HG03442 (cell line): ENCODE measurements around the gene GTF3C5.
"Not testable (repeated sequence)": the region's sequence is repeated elsewhere in the genome, so short reads cannot be mapped to it uniquely, and the experiment has no call there.

Experiments used
- ATAC-seq: cut with Tn5 transposase; IDR thresholded peaks from one replicate; pipeline ENCODE4 v1.9.1; 2021; ENCODE audit warnings: mild to moderate bottlenecking, moderate library complexity; ENCODE audit not compliant: unreplicated experiment

The GTF3C5 gene

GRCh38 chr9:132995121-132995420 lies 35.7 kb upstream of the GTF3C5 start:
- no peak for ATAC-seq

DNA sequence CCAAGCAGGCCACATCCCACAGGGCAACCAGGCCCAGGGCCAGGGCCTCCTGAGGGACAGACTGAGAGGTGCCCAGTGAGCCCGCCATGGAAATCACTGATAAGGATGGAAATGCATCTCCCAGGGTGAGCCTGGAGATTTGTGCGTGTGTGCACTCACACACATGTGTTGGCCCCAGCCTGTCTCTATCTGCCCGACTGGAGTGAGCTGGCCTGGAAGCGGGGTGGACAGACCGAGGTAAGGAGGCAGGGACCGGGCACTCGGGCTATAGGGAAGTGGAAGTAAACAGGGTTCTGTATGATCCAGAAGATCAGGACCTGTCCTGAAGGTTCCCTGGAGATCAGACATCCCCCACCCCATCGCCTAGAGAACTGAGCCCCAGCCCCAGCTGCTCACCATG lies 34.9 kb upstream of the GTF3C5 start:
- ATAC-seq: no peak

DNA sequence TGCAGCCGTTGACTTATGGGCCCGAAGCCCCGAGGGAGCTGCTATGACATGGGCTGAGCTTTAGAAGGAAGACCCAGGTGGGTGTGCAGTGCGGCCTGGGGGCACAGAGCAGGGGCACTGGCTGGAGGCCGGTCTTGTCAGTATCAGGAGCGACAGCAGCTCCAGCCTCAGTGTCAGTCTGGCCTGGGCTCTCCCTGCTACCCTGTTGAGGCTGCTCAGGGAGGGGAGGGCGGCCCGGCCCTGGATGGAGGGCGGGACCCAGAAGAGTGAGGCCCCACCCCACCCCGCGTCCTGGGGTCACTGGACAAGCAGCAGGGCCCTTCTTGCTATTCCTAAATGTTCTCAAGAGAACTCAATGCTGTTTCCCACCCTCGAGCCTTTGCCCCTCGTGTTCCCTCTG lies 34.3 kb upstream of the GTF3C5 start:
- no peak for ATAC-seq

DNA sequence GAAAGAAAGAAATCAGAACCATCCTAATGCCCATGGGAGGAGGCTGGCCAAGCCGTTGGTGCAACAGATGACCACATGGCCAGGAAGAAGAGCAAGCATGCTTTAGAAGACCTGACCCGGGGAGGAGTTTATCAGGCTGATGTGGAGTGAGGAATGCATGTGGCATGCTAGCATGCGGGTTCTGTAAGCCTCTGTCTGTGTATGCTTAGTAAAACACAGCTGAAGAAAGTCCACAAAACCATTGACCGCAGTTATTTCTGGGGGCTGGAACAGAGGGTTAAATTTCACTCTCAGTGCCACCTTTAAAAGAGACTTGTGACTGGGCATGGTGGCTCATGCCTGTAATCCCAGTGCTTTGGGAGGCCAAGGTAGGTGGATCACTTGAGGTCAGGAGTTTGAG lies 33.2 kb upstream of the GTF3C5 start:
- ATAC-seq: no peak

DNA sequence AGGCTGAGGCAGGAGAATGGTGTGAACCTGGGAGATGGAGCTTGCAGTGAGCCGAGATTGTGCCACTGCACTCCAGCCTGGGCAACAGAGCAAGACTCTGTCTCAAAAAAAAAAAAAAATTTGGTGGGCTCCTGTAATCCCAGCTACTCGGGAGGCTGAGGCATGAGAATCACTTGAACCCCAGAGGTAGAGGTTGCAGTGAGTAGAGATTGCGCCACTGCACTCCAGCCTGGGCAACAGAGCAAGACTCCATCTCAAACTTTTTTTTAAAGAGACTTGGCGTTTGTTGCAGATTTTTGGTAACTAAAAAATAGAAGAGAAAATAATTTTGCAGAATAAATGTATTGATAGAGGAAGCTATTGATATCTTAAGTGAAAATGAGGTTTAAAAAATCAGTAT lies 32.6 kb upstream of the GTF3C5 start:
- not testable (repeated sequence) for ATAC-seq

DNA sequence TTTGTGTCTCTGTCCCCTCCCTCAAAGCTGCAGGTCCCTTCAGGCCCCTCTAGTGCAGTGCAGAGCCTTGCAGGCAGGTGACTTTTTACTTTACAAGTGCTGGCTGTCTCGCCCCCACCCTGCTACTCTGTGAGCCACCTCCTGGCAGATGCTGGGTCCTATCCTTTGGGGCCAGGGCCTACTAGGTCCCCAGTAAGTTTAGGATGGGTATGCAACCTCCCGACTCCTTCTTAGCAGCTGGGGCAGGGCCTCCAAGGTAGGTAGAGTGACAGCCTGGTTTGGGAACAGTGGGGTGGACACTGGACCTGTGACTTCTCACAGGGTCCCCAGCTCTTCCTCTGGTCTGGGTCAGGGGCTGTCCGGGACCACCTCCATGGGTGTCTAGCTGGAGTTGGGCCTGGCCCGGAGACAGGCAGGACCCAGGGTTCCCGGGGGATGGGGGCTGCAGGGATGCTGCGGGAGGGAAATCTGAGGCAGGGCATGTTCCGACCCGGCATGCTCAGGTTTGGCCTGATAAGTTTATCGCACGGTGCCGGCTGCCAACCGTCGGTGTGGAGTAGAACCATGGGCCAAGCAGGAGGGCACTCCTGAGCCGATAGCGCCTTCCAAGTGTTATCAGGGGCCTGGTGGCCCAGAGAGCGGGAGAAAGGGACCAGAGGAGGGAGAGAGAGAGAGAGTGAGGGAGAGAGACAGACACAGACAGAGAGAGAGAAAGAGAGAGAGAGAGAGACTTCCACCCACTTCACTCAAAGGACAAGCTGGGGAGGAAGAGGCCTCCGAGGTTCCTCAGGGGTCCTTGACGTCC lies 31.8 kb upstream of the GTF3C5 start:
- ATAC-seq: no peak

GRCh38 chr9:133002147-133003070 lies 28.4 kb upstream of the GTF3C5 start:
- no peak for ATAC-seq

- no peak for ATAC-seq
Observed at GRCh38 chr9:133003071-133003461, 27.7 kb upstream of the GTF3C5 start.

DNA sequence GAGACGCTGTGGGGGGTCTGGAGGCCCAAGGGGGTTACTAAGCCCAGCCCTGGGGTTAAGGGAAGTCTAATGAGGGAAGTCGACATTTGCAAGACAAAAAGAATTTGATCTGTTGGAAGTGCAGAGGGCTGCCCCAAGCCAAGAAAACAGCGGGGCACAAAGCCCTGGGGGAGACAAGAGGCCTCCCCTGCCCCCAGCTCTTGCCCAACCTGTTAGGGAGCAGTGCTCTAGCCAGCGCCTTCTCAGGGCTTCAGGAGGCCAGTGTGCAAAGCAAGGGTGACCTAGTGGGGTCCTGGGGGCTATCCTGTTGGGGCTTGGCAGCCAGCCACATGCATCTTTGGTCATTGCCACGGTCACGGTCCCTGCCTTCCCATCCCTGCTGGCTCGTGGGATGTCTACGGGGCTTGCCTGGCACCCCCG lies 27.1 kb upstream of the GTF3C5 start:
- ATAC-seq: no peak

DNA sequence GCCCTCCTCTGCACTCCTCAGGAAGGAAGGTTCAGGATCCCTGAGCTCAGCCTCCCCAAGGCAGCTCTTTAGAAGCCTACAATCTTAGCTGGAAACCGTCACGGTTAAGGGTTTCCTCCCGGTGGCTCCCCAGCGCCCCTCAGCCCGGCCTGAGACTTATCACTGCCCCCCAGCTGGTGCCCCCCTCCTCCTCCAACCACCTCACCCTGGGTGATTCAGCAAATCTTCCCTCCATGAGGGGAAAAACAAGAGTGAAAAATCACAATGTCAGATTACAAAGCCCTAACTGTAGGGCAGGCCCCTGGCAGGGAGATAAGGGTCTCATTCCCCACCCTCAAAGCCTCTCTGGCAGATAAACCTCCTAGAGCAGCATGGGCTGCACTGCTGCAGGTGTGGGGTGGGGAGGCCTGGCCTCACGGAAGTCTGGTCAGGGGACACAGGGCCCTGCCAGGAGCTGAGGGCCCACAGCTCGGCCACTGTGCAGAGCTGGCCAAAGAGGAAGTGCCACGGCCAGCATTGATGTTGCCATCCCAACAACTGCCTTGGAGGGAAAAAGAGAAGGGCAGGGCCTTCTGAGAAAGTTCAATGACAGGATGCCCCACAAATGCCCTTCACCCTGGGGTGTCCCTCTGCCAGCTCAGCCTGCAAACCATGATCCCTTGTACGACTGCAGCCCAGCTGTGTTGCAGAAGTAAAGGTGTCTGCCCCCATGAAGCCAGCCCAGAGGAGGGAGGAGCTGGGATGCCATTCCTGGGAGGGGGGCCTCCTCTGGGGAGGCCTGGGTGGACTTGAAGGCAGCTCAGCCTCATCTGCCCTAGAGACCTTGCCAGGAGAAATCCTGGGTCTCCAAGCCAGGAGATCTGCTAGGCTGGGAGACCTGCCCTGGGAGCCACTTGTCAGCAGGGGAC lies 26.5 kb upstream of the GTF3C5 start:
- no peak for ATAC-seq

DNA sequence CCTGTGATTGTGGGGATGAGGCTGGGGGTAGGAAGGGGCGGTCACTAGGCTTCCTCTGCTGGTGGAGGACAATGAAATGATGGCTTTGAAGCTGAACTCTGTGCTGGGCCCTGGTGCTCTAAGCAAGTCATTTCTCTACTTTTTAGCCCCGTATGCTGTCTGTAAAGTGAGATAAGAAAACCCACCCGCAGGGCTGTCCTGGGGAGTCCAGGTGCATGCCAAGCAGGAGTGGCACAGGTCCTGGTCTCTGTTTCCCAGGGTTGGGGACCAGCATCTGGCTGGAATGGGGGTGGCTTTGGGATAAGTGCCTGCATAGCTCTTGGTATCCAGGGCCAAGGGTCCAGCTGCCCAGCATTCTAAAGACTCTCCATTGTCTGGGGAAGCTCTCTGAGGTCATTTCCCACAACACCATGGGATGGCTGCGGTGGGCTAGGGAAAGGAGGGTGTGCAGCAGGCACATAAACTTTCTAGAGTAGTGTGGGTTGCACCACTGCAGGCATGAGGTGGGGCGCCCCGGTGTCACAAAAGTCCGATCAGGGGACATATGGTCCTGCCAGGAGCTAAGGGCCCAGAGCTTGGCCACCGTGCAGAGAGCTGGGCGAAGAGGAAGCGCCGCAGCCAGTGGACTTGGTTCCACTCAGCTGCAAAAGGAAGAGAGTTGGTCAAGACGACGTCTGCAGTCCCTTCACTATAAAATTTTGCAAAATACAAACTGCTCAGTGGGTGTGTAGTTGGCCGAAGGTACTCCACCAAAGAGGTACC lies 25.6 kb upstream of the GTF3C5 start:
- ATAC-seq: no peak

GRCh38 chr9:133005957-133006356 lies 24.8 kb upstream of the GTF3C5 start:
- ATAC-seq: no peak

GRCh38 chr9:133006731-133007352 lies 24.0 kb upstream of the GTF3C5 start:
- ATAC-seq: no peak

GRCh38 chr9:133008406-133008805 lies 22.4 kb upstream of the GTF3C5 start:
- ATAC-seq: no peak

- no peak for ATAC-seq
Observed at GRCh38 chr9:133008824-133009223, 22.0 kb upstream of the GTF3C5 start.

DNA sequence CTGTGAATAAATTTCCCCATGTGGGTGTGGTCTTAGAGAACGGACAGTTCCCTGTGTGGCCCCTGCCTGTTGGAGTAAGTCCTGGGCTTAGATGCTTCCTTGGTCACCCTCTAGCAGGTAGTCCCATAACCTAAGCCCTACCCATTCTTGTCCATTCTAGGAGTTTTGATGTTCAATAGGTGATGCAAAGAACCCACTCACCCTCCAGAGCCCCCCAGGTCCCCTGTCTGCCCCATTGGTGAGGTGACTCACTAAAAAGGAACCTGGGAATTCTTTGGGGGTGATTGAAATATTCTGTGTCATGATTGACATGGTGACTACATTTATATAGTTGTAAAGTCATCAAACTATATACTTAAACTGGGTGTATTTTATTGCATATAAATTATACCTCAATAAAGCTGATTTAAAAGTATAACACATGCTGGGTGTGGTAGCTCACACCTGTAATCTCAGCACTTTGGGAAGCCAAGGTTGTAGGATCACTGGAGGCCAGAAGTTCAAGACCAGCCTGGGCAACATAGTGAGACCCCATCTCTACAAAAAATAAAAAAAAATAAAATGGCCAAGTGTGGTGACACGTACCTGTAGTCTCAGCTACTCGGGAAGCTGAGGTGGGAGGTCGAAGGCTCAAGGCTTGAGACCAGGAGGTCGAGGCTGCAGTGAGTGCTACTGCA lies 20.8 kb upstream of the GTF3C5 start:
- ATAC-seq: no peak

DNA sequence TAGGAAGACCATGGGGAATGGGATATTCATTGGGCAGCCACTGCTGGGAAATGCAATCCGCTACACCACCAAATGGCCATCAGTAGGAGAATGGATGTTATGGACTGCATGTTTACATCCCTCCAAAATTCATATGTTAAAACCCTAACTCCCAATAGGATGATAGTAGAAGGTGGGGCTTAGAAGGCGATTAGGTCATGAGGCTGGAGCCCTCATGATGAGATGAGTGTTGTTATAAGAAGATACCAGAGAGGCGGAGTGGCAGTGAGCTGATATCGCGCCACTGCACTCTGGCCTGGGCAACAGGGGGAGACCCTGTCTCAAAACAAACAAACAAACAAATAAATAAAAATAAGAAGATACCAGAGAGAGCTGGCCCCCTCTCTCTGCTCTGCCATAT lies 16.1 kb upstream of the GTF3C5 start:
- ATAC-seq: no peak

DNA sequence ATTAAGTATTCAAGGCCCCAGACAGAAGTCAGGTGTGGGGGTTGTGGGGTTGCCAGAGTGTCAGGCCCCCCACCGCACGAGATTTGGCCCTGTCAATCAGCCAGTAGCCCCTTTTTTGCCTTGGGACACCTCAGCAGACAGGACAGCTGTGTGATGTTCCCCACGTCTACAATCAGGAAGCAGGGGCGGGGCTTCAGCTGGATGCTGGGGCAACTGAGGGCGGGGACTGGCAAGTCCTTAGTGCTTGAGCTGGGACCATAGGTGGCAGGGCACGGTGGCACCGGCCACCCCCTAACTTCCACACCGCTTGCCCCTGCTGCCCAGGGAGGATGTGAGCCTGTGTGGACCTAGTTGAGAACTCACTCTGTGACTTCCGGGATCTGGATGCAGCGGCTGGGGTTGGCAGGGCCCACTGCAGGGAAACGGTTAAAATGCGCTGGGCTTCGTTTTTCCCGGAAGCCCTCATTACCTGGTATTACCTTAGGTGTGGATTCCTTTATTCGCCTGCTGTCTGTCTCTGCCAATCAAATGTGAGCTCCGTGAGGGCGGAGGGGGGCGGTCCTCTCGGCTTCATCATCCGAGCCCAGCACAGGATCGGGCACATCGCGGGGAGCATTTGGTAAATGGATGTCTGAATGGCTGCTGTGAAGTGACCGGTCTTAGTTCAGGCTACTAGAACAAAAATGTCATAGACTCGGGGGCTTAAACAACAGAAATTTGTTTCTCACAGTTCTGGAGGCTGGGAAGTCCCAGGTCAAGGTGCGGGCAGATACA lies 7.5 kb upstream of the GTF3C5 start:
- no peak for ATAC-seq

GRCh38 chr9:133026426-133026825 lies 4.4 kb upstream of the GTF3C5 start:
- ATAC-seq: no peak
